HG03064 (cell line): ENCODE data around the gene P2RX4.
"Not testable (repeated sequence)": the region's sequence is repeated elsewhere in the genome, so short reads cannot be mapped to it uniquely, and the experiment has no call there.

Experiments
- ATAC-seq: cut with Tn5 transposase; IDR thresholded peaks from one replicate; pipeline ENCODE4 v1.9.1; 2021; ENCODE audit warnings: low read depth; ENCODE audit not compliant: unreplicated experiment

P2RX4 gene

GRCh38 chr12:121187501-121187900 lies 22.4 kb upstream of the P2RX4 start:
- no peak for ATAC-seq

- ATAC-seq = no peak
Measured at GRCh38 chr12:121188227-121188626, 21.7 kb upstream of the P2RX4 start.

GRCh38 chr12:121189131-121189530 lies 20.8 kb upstream of the P2RX4 start:
- ATAC-seq = no peak

GRCh38 chr12:121189619-121190155 lies 20.2 kb upstream of the P2RX4 start:
- no peak for ATAC-seq

- ATAC-seq = no peak
Measured at GRCh38 chr12:121190523-121191031, 19.4 kb upstream of the P2RX4 start.

- no peak for ATAC-seq
Measured at GRCh38 chr12:121191151-121191550, 18.8 kb upstream of the P2RX4 start.

GRCh38 chr12:121196902-121197301 lies 13.0 kb upstream of the P2RX4 start:
- no peak for ATAC-seq

- no peak for ATAC-seq
Measured at GRCh38 chr12:121198949-121199348, 11.0 kb upstream of the P2RX4 start.

- not testable (repeated sequence) for ATAC-seq
Measured at GRCh38 chr12:121201140-121201539, 8.8 kb upstream of the P2RX4 start.

- no peak for ATAC-seq
Measured at GRCh38 chr12:121202407-121203355, 7.2 kb upstream of the P2RX4 start.

- no peak for ATAC-seq
Measured at GRCh38 chr12:121203482-121203881, 6.4 kb upstream of the P2RX4 start.

- ATAC-seq = no peak
Measured at GRCh38 chr12:121205491-121205890, 4.4 kb upstream of the P2RX4 start.

- ATAC-seq = not testable (repeated sequence)
Measured at GRCh38 chr12:121208571-121208970, 1.4 kb upstream of the P2RX4 start.

GRCh38 chr12:121209221-121209620 lies 708 bp upstream of the P2RX4 start:
- no peak for ATAC-seq

GRCh38 chr12:121212875-121213274 lies 2.9 kb downstream of the P2RX4 start:
- no peak for ATAC-seq

- ATAC-seq = no peak
Measured at GRCh38 chr12:121214166-121214777, 4.3 kb downstream of the P2RX4 start.

GRCh38 chr12:121214855-121215745 lies 5.2 kb downstream of the P2RX4 start:
- ATAC-seq = no peak

- ATAC-seq = no peak
Measured at GRCh38 chr12:121216102-121216501, 6.2 kb downstream of the P2RX4 start.

GRCh38 chr12:121217063-121217462 lies 7.1 kb downstream of the P2RX4 start:
- no peak for ATAC-seq

GRCh38 chr12:121217761-121218160 lies 7.8 kb downstream of the P2RX4 start:
- no peak for ATAC-seq
